Measurements from ENCODE around the gene PHKG2.
A peak's percentile ranks its signal among the peaks of the same experiment; 100 is the strongest.

PHKG2 gene

GRCh38 chr16:30784215-30784614 lies 36.0 kb downstream of the PHKG2 start:
- H3K36me3 Mint-ChIP-seq (ENCODE audit: low read depth), result no peaks in the 10 kb centered on the region
- H3K4me3 Mint-ChIP-seq, result no peak overlapping the region
- peaks cover 2% of the 10 kb centered on the region for H3K4me1 Mint-ChIP-seq (ENCODE audit: low read depth)
- no peak overlapping the region for H3K27ac Mint-ChIP-seq
- peaks cover 38% of the 10 kb centered on the region for H3K27me3 Mint-ChIP-seq (ENCODE audit: low read depth)
- no peaks in the 10 kb centered on the region for H3K9me3 Mint-ChIP-seq

GRCh38 chr16:30785126-30786106 lies 37.2 kb downstream of the PHKG2 start:
- no peaks in the 10 kb centered on the region for H3K9me3 Mint-ChIP-seq
- H3K36me3 Mint-ChIP-seq (ENCODE audit: low read depth), result no peaks in the 10 kb centered on the region
- H3K27me3 Mint-ChIP-seq (ENCODE audit: low read depth), result peaks cover 38% of the 10 kb centered on the region
- H3K4me3 Mint-ChIP-seq, result peak overlapping the region; percentile 61
- H3K4me1 Mint-ChIP-seq (ENCODE audit: low read depth), result peaks cover 2% of the 10 kb centered on the region
- no peak overlapping the region for H3K27ac Mint-ChIP-seq

- H3K27ac Mint-ChIP-seq, result no peak overlapping the region
- peaks cover 2% of the 10 kb centered on the region for H3K4me1 Mint-ChIP-seq (ENCODE audit: low read depth)
- no peaks in the 10 kb centered on the region for H3K36me3 Mint-ChIP-seq (ENCODE audit: low read depth)
- H3K9me3 Mint-ChIP-seq, result no peaks in the 10 kb centered on the region
- peaks cover 41% of the 10 kb centered on the region for H3K27me3 Mint-ChIP-seq (ENCODE audit: low read depth)
- H3K4me3 Mint-ChIP-seq, result peak overlapping the region; percentile 61
Observed at GRCh38 chr16:30786115-30786935, 38.1 kb downstream of the PHKG2 start.

GRCh38 chr16:30786936-30787612 lies 38.8 kb downstream of the PHKG2 start, which contains the start of gene ZNF629:
TSS of gene ZNF629 (minus strand) at chr16:30787205. CDS start at chr16:30784482, 2,723 bp downstream.
- H3K9me3 Mint-ChIP-seq, result no peaks in the 10 kb centered on the region
- no peak within 1 kb of the TSS for H3K27ac Mint-ChIP-seq
- no peaks in the 10 kb centered on the region for H3K36me3 Mint-ChIP-seq (ENCODE audit: low read depth)
- peak within 1 kb of the TSS; percentile 68 for H3K4me3 Mint-ChIP-seq
- H3K27me3 Mint-ChIP-seq (ENCODE audit: low read depth), result peaks cover 45% of the 10 kb centered on the region
- H3K4me1 Mint-ChIP-seq (ENCODE audit: low read depth), result peaks cover 2% of the 10 kb centered on the region

- H3K4me3 Mint-ChIP-seq, result no peak overlapping the region
- H3K36me3 Mint-ChIP-seq (ENCODE audit: low read depth), result no peaks in the 10 kb centered on the region
- no peak overlapping the region for H3K27ac Mint-ChIP-seq
- no peaks in the 10 kb centered on the region for H3K9me3 Mint-ChIP-seq
- H3K27me3 Mint-ChIP-seq (ENCODE audit: low read depth), result peaks cover 45% of the 10 kb centered on the region
- peaks cover 2% of the 10 kb centered on the region for H3K4me1 Mint-ChIP-seq (ENCODE audit: low read depth)
Observed at GRCh38 chr16:30787613-30788378, 39.6 kb downstream of the PHKG2 start.

- Mint-ChIP-seq H3K36me3 (ENCODE audit: low read depth) (no peaks in the 10 kb centered on the region), H3K27ac (no peak overlapping the region), H3K4me1 (ENCODE audit: low read depth) (no peaks in the 10 kb centered on the region), H3K27me3 (ENCODE audit: low read depth) (peaks cover 7% of the 10 kb centered on the region), H3K4me3 (no peak overlapping the region), H3K9me3 (no peaks in the 10 kb centered on the region)
Observed at GRCh38 chr16:30793508-30794069, 45.4 kb downstream of the PHKG2 start.

- Mint-ChIP-seq H3K4me3 (no peak overlapping the region), H3K9me3 (no peaks in the 10 kb centered on the region), H3K36me3 (ENCODE audit: low read depth) (no peaks in the 10 kb centered on the region), H3K27ac (no peak overlapping the region), H3K27me3 (ENCODE audit: low read depth) (peaks cover 7% of the 10 kb centered on the region), H3K4me1 (ENCODE audit: low read depth) (no peaks in the 10 kb centered on the region)
Observed at GRCh38 chr16:30794634-30795033, 46.4 kb downstream of the PHKG2 start.

GRCh38 chr16:30797670-30798309 lies 49.6 kb downstream of the PHKG2 start:
- H3K4me3 Mint-ChIP-seq, result no peak overlapping the region
- H3K36me3 Mint-ChIP-seq (ENCODE audit: low read depth), result no peaks in the 10 kb centered on the region
- H3K4me1 Mint-ChIP-seq (ENCODE audit: low read depth), result peaks cover 2% of the 10 kb centered on the region
- peaks cover 3% of the 10 kb centered on the region for H3K27me3 Mint-ChIP-seq (ENCODE audit: low read depth)
- no peaks in the 10 kb centered on the region for H3K9me3 Mint-ChIP-seq
- no peak overlapping the region for H3K27ac Mint-ChIP-seq
